GM18867 (cell line): ENCODE measurements around the gene KRT38.
"Not testable (repeated sequence)": the region's sequence is repeated elsewhere in the genome, so short reads cannot be mapped to it uniquely, and the experiment has no call there.

ENCODE experiments used
- ATAC-seq: cut with Tn5 transposase; IDR thresholded peaks from one replicate; pipeline ENCODE4 v1.9.1; 2021; ENCODE audit warnings: mild to moderate bottlenecking, moderate library complexity; ENCODE audit not compliant: unreplicated experiment

Gene KRT38

GRCh38 chr17:41463746-41464145, 23.0 kb upstream of the KRT38 start:
- no peak for ATAC-seq

- no peak for ATAC-seq
Measured at GRCh38 chr17:41462705-41463104, 21.9 kb upstream of the KRT38 start.

GRCh38 chr17:41457676-41458075, 16.9 kb upstream of the KRT38 start:
- ATAC-seq = no peak

- ATAC-seq = no peak
Measured at GRCh38 chr17:41456204-41456603, 15.4 kb upstream of the KRT38 start.

GRCh38 chr17:41455236-41455635, 14.5 kb upstream of the KRT38 start:
- no peak for ATAC-seq

GRCh38 chr17:41453066-41453465, 12.3 kb upstream of the KRT38 start:
- no peak for ATAC-seq

GRCh38 chr17:41452281-41452680, 11.5 kb upstream of the KRT38 start:
- no peak for ATAC-seq

- no peak for ATAC-seq
Measured at GRCh38 chr17:41451154-41451728, 10.5 kb upstream of the KRT38 start.

- no peak for ATAC-seq
Measured at GRCh38 chr17:41449008-41449407, 8.2 kb upstream of the KRT38 start.

GRCh38 chr17:41448506-41448905, 7.7 kb upstream of the KRT38 start:
- ATAC-seq = no peak

GRCh38 chr17:41446806-41447205, 6.0 kb upstream of the KRT38 start:
- ATAC-seq = no peak

GRCh38 chr17:41444640-41445039, 3.9 kb upstream of the KRT38 start:
- ATAC-seq = no peak

GRCh38 chr17:41444186-41444585, 3.4 kb upstream of the KRT38 start:
- ATAC-seq = no peak

GRCh38 chr17:41442739-41443138, 2.0 kb upstream of the KRT38 start:
- ATAC-seq = no peak

GRCh38 chr17:41439375-41439774, 1.4 kb downstream of the KRT38 start:
- no peak for ATAC-seq

GRCh38 chr17:41437769-41438168, 3.0 kb downstream of the KRT38 start:
- ATAC-seq = no peak

- no peak for ATAC-seq
Measured at GRCh38 chr17:41437254-41437653, 3.5 kb downstream of the KRT38 start.

- no peak for ATAC-seq
Measured at GRCh38 chr17:41434415-41434814, 6.4 kb downstream of the KRT38 start.

- ATAC-seq = no peak
Measured at GRCh38 chr17:41434005-41434404, 6.8 kb downstream of the KRT38 start.

GRCh38 chr17:41433586-41433985, 7.2 kb downstream of the KRT38 start:
- no peak for ATAC-seq

- ATAC-seq = not testable (repeated sequence)
Measured at GRCh38 chr17:41430376-41430775, 10.4 kb downstream of the KRT38 start.

GRCh38 chr17:41429667-41430066, 11.1 kb downstream of the KRT38 start:
- no peak for ATAC-seq

- no peak for ATAC-seq
Measured at GRCh38 chr17:41428591-41429291, 12.0 kb downstream of the KRT38 start.
